Lower leg skin (tissue), 4 donors: Measurements from ENCODE around the gene ZNF787. TPM values are rescaled to one million over a fixed set of nuclear protein-coding genes. Genes with fewer than 3 reads are reported as not detected.

Experiments used
- DNase-seq, 2 donors: peaks; one replicate each; pipeline ENCODE4 v3.0.0-alpha.2; 2019; ENCODE audit warnings: low spot score in 2 of 2
- H3K4me3 ChIP-seq: fragments of 200-600 bp; sonication (generic); 2 replicates; pipeline ENCODE4 v1.5.1; 2017; ENCODE audit warnings: mild to moderate bottlenecking, low read depth; ENCODE audit not compliant: poor library complexity, severe bottlenecking
- CTCF ChIP-seq, 3 donors: fragments of 450-650 bp; IDR thresholded peaks; one replicate each; pipeline ENCODE4 v1.5.1; 2016; ENCODE audit warnings: antibody characterized with exemption in 3 of 3, mild to moderate bottlenecking in 3 of 3, moderate library complexity in 2 of 3
- POLR2A ChIP-seq, 2 donors: fragments of 450-650 bp; IDR thresholded peaks; one replicate each; pipeline ENCODE4 v1.6.1; 2016 to 2017; ENCODE audit warnings: antibody characterized with exemption in 2 of 2, mild to moderate bottlenecking in 1 of 2, moderate library complexity in 1 of 2
- WGBS, 2 donors: methylation state at CpG; one replicate each; pipeline ENCODE4 v1.1.5; 2018; 5-methylcytosine and 5-hydroxymethylcytosine counted together
- intact Hi-C: fragments of 100-400 bp; cut with DNase I; formaldehyde crosslinking; loops from one replicate; pipeline ENCODE4 v1.15.0; 2023; ENCODE audit warnings: low total_unique reads
- total RNA-seq, 4 donors: library from RNA; depleted of rRNA; stranded (reverse); fragments of >200 nt; gene quantifications; one replicate each; pipeline ENCODE4 v1.1.0, GENCODE V29; 2016

The ZNF787 gene
- total RNA-seq, 4 donors from 2014 or later: 11.6 to 21.5 (median 19.9) TPM

- intact Hi-C loops: no loop called here
- no peak for TF ChIP-seq POLR2A (IDR thresholded peaks at IDR 0.05)
- TF ChIP-seq CTCF (IDR thresholded peaks at IDR 0.05): no peak
Observed at GRCh38 chr19:56113074-56113632, 7.9 kb downstream of the ZNF787 start.

GRCh38 chr19:56112313-56112709 lies 8.8 kb downstream of the ZNF787 start:
- TF ChIP-seq POLR2A (IDR thresholded peaks at IDR 0.05) (no peak), CTCF (IDR thresholded peaks at IDR 0.05) (no peak)
- H3K4me3 ChIP-seq: no peak overlapping the region
- intact Hi-C loops: no loop called here
- WGBS, 2 donors: 45 to 47% methylated on average over 10 of the region's 10 CpGs
- no peak for DNase-seq

More at GRCh38 chr19:56113074-56113632, 7.9 kb downstream of the ZNF787 start:
- no peak for DNase-seq
- 70 to 72% methylated on average over 20 of the region's 20 CpGs for WGBS, 2 donors
- H3K4me3 ChIP-seq: no peak overlapping the region

- TF ChIP-seq POLR2A (IDR thresholded peaks at IDR 0.05): no peak
- TF ChIP-seq CTCF (IDR thresholded peaks at IDR 0.05): no peak
- no peak overlapping the region for H3K4me3 ChIP-seq
- DNase-seq: no peak
- 54 to 66% methylated on average over 24 of the region's 24 CpGs for WGBS, 2 donors
- intact Hi-C loops: no loop called here
Observed at GRCh38 chr19:56111601-56112312, 9.3 kb downstream of the ZNF787 start.

- no peak for DNase-seq
- TF ChIP-seq POLR2A (IDR thresholded peaks at IDR 0.05): no peak
- no peak for TF ChIP-seq CTCF (IDR thresholded peaks at IDR 0.05)
- no peak overlapping the region for H3K4me3 ChIP-seq
- intact Hi-C loops: no loop called here
- 43 to 66% methylated on average over 10 to 12 of the region's 12 CpGs for WGBS, 2 donors
Observed at GRCh38 chr19:56110515-56111448, 10.3 kb downstream of the ZNF787 start.

GRCh38 chr19:56109226-56109625 lies 11.9 kb downstream of the ZNF787 start:
- no peak overlapping the region for H3K4me3 ChIP-seq
- TF ChIP-seq POLR2A (IDR thresholded peaks at IDR 0.05) (no peak), CTCF (IDR thresholded peaks at IDR 0.05) (no peak)
- intact Hi-C loops: no loop called here
- WGBS, 2 donors: 39 to 44% methylated on average over 13 of the region's 13 CpGs
- DNase-seq: no peak
